WTC11 (cell line): ENCODE measurements around the gene JAKMIP1. TPM values are rescaled to one million over a fixed set of nuclear protein-coding genes. Genes with fewer than 3 reads are reported as not detected.

Experiments
- ATAC-seq: fragments of 200-7000 bp; cut with Tn5 transposase; 2 replicates; pipeline ENCODE4 v1.10.0; 2021; ENCODE audit warnings: mild to moderate bottlenecking, moderate library complexity
- CTCF ChIA-PET: fragments of 300-600 bp; sonication (Branson Sonifier 250); formaldehyde crosslinking; loops from one replicate; lab custom pipeline; 2021; ENCODE audit warnings: antibody characterized with exemption; lab: Charles Lee
- POLR2A ChIA-PET: fragments of 350-600 bp; sonication (Branson Sonifier 250); formaldehyde crosslinking; loops from one replicate; lab custom pipeline; 2021; ENCODE audit warnings: antibody characterized with exemption; lab: Charles Lee
- DNase-seq: peaks from one replicate; pipeline ENCODE4 v3.0.0; 2021; ENCODE audit warnings: low spot score
- H3K27ac Mint-ChIP-seq: 2 replicates; pipeline ENCODE4 v1.8.0; 2021; ENCODE audit warnings: mixed read lengths
- H3K27me3 Mint-ChIP-seq: 2 replicates; pipeline ENCODE4 v1.8.0; 2021; ENCODE audit warnings: low read depth, mild to moderate bottlenecking, moderate library complexity, mixed read lengths
- H3K36me3 Mint-ChIP-seq: 2 replicates; pipeline ENCODE4 v1.8.0; 2021; ENCODE audit warnings: mixed read lengths
- H3K4me1 Mint-ChIP-seq: 2 replicates; pipeline ENCODE4 v1.8.0; 2022; ENCODE audit warnings: mixed read lengths
- H3K4me3 Mint-ChIP-seq: 2 replicates; pipeline ENCODE4 v1.8.0; 2021; ENCODE audit warnings: mild to moderate bottlenecking, moderate library complexity, mixed read lengths
- H3K9me3 Mint-ChIP-seq: 2 replicates; pipeline ENCODE4 v1.8.0; 2021; ENCODE audit warnings: mixed read lengths
- CBFB ChIP-seq: sonication (generic); formaldehyde crosslinking; IDR thresholded peaks from 2 replicates; pipeline ENCODE4 v1.8.1; 2022; ENCODE audit warnings: mild to moderate bottlenecking, low read depth, missing genetic modification reagents
- E2F4 ChIP-seq: sonication (generic); formaldehyde crosslinking; IDR thresholded peaks from 2 replicates; pipeline ENCODE4 v1.8.1; 2022; ENCODE audit warnings: low read depth, mild to moderate bottlenecking, moderate library complexity, missing genetic modification reagents, borderline replicate concordance
- ERG ChIP-seq: fragments of 250-450 bp; sonication (Bioruptor Pico); IDR thresholded peaks from 2 replicates; pipeline ENCODE4 v1.8.0; 2021; ENCODE audit warnings: mild to moderate bottlenecking
- GRHL2 ChIP-seq: fragments of 250-450 bp; sonication (Bioruptor Pico); IDR thresholded peaks from 2 replicates; pipeline ENCODE4 v1.8.0; 2022; ENCODE audit warnings: mild to moderate bottlenecking, moderate library complexity; ENCODE audit not compliant: insufficient replicate concordance, severe bottlenecking
- NR3C1 ChIP-seq: sonication (generic); formaldehyde crosslinking; conservative IDR thresholded peaks from 2 replicates; pipeline ENCODE4 v1.8.1; 2023; ENCODE audit warnings: low read depth, mild to moderate bottlenecking, missing genetic modification reagents
- TEAD1 ChIP-seq: sonication (generic); formaldehyde crosslinking; IDR thresholded peaks from 2 replicates; pipeline ENCODE4 v1.8.0; 2022; ENCODE audit warnings: mild to moderate bottlenecking, missing genetic modification reagents
- ZNF671 ChIP-seq: fragments of 250-450 bp; sonication (Bioruptor Pico); IDR thresholded peaks from 2 replicates; pipeline ENCODE4 v1.8.0; 2021; ENCODE audit warnings: mild to moderate bottlenecking
- total RNA-seq: library from RNA; stranded (reverse); gene quantifications from 3 replicates; pipeline ENCODE4 v1.2.3, GENCODE V29; 2021
- TF ChIP-seq, protein P1 (sequence below): sonication (generic); formaldehyde crosslinking; IDR thresholded peaks from 2 replicates; pipeline ENCODE4 v1.8.1; 2023; ENCODE audit warnings: mild to moderate bottlenecking, missing genetic modification reagents, moderate library complexity
- TF ChIP-seq, protein P2 (sequence below): sonication (generic); formaldehyde crosslinking; IDR thresholded peaks from 2 replicates; pipeline ENCODE4 v1.8.0; 2022; ENCODE audit warnings: missing genetic modification reagents
- TF ChIP-seq, protein P3 (sequence below): fragments of 250-450 bp; sonication (Bioruptor Pico); IDR thresholded peaks from 2 replicates; pipeline ENCODE4 v1.9.0; 2021; ENCODE audit warnings: moderate library complexity, mild to moderate bottlenecking, inconsistent platforms, borderline replicate concordance
- TF ChIP-seq, protein P4 (sequence below): sonication (generic); formaldehyde crosslinking; IDR thresholded peaks from 2 replicates; pipeline ENCODE4 v1.8.0; 2023; ENCODE audit warnings: missing genetic modification reagents, mild to moderate bottlenecking, borderline replicate concordance

The JAKMIP1 gene
- total RNA-seq, 1 experiment from 2014 or later, result 4.0 TPM

DNA sequence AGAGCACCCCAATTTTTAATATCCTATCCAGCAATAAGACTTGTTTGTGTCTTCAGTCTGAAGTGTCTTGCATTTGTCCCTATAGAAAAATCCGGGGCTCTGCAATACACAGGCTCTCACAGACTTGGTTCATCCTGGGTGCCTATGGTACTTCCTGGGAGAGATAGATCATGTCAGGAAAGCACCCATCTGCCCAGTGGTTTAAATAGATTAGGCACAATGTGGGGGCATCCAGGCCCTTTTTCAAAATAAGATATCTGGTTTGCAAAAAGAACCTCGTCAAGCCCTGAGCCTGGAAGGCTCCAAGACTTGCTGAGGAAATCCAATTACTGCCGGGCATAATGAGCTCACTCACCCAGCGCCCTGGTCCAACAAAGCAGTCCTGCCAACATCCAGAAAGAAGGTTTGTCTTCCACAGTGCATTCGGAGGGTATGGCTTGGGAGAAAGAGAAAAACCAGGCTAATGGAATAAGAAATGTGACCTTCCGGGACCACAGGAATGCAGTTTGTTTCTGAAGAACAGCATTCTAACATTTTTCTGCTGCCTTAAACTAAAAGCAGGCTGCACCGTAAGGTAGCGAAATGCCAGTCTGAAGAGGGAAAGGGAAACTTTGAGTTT is 11.6 kb downstream of the JAKMIP1 start:
- DNase-seq, result no peak
- CTCF ChIA-PET, result interaction anchor here (0.8 to 3.3 kb wide), 4 partner anchors 10 to 62 kb away, joined by 3 to 12 read pairs (median 3); partner anchors contain the start of gene JAKMIP1

DNA sequence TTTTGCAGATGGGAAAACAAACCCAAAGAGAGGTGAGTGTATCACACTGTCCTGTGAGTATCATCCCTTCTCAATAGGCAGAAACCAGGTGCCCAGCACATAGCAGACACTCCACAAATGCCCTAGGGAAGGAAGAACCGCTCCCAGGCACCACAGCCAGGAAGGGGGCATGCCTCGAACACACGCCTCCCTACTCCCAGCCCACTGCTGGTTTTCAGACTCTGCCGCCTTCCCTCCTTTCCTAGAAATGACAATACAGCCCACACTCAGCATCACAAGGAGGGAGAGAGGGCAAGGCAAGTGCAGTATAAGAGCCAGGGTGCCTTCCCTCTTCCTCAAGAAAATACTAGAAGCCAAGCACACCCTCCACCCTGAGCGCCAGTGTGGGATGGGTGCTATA is 16.2 kb downstream of the JAKMIP1 start:
- Mint-ChIP-seq H3K9me3 (peaks cover 7% of the 10 kb centered on the region; the same call in 1 of the 2 replicates), H3K27me3 (no peaks in the 10 kb centered on the region; the same call in 1 of the 2 replicates), H3K4me3 (no peak overlapping the region), H3K4me1 (peaks cover 8% of the 10 kb centered on the region), H3K36me3 (peaks cover 4% of the 10 kb centered on the region; the same call in 1 of the 2 replicates), H3K27ac (no peak overlapping the region)
- DNase-seq (no peak), ATAC-seq (no peak)
- TF ChIP-seq GRHL2, result no peak
- POLR2A ChIA-PET, result no interaction called here
- CTCF ChIA-PET, result interaction anchor here (1.2 kb wide), 1 partner anchor 15 kb away, joined by 6 read pairs; no protein-coding TSS in a partner anchor

More for the DNA sequence above, 11.6 kb downstream of the JAKMIP1 start:
- H3K27ac Mint-ChIP-seq, result no peak overlapping the region
- POLR2A ChIA-PET, result no interaction called here
- no peak for ATAC-seq
- peaks cover 7% of the 10 kb centered on the region; the same call in 1 of the 2 replicates for H3K36me3 Mint-ChIP-seq
- H3K9me3 Mint-ChIP-seq, result no peaks in the 10 kb centered on the region; the same call in 1 of the 2 replicates
- H3K27me3 Mint-ChIP-seq, result no peaks in the 10 kb centered on the region; the same call in 1 of the 2 replicates
- TF ChIP-seq, protein P1, sequence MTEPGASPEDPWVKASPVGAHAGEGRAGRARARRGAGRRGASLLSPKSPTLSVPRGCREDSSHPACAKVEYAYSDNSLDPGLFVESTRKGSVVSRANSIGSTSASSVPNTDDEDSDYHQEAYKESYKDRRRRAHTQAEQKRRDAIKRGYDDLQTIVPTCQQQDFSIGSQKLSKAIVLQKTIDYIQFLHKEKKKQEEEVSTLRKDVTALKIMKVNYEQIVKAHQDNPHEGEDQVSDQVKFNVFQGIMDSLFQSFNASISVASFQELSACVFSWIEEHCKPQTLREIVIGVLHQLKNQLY (CRISPR knock-in tag), result no peak
- no peak overlapping the region for H3K4me3 Mint-ChIP-seq
- H3K4me1 Mint-ChIP-seq, result peaks cover 16% of the 10 kb centered on the region

DNA sequence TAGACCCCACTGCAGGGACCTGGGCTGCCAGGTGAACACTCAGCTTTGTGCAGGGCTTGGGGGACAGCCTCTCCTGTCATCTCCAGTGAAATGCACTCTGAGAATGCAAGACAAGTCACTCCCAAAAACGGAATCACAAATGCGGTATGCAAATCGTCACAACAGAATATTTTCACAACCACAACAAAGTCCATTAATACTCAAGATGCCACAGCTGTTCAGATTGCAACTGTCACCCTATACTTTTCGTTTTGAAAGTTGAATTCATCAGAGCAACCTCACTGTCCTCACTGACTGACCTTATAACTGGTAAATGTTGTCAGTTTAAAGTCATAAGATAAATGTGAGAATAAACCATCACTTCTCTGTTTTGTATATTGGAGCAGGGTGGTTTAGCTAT is 16.6 kb downstream of the JAKMIP1 start:
- no peak overlapping the region for H3K4me3 Mint-ChIP-seq
- H3K4me1 Mint-ChIP-seq, result peaks cover 5% of the 10 kb centered on the region
- no peaks in the 10 kb centered on the region; the same call in 1 of the 2 replicates for H3K27me3 Mint-ChIP-seq
- TF ChIP-seq NR3C1 (CRISPR knock-in tag) (no peak), ERG (CRISPR knock-in tag) (no peak), E2F4 (CRISPR knock-in tag) (no peak), TEAD1 (CRISPR knock-in tag) (no peak), ZNF671 (no peak), CBFB (CRISPR knock-in tag) (no peak)
- TF ChIP-seq, protein P2, sequence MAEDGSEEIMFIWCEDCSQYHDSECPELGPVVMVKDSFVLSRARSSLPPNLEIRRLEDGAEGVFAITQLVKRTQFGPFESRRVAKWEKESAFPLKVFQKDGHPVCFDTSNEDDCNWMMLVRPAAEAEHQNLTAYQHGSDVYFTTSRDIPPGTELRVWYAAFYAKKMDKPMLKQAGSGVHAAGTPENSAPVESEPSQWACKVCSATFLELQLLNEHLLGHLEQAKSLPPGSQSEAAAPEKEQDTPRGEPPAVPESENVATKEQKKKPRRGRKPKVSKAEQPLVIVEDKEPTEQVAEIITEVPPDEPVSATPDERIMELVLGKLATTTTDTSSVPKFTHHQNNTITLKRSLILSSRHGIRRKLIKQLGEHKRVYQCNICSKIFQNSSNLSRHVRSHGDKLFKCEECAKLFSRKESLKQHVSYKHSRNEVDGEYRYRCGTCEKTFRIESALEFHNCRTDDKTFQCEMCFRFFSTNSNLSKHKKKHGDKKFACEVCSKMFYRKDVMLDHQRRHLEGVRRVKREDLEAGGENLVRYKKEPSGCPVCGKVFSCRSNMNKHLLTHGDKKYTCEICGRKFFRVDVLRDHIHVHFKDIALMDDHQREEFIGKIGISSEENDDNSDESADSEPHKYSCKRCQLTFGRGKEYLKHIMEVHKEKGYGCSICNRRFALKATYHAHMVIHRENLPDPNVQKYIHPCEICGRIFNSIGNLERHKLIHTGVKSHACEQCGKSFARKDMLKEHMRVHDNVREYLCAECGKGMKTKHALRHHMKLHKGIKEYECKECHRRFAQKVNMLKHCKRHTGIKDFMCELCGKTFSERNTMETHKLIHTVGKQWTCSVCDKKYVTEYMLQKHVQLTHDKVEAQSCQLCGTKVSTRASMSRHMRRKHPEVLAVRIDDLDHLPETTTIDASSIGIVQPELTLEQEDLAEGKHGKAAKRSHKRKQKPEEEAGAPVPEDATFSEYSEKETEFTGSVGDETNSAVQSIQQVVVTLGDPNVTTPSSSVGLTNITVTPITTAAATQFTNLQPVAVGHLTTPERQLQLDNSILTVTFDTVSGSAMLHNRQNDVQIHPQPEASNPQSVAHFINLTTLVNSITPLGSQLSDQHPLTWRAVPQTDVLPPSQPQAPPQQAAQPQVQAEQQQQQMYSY, result no peak
- TF ChIP-seq, protein P3, sequence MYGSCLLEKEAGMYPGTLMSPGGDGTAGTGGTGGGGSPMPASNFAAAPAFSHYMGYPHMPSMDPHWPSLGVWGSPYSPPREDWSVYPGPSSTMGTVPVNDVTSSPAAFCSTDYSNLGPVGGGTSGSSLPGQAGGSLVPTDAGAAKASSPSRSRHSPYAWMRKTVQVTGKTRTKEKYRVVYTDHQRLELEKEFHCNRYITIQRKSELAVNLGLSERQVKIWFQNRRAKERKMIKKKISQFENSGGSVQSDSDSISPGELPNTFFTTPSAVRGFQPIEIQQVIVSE (CRISPR knock-in tag), result no peak
- TF ChIP-seq, protein P4, sequence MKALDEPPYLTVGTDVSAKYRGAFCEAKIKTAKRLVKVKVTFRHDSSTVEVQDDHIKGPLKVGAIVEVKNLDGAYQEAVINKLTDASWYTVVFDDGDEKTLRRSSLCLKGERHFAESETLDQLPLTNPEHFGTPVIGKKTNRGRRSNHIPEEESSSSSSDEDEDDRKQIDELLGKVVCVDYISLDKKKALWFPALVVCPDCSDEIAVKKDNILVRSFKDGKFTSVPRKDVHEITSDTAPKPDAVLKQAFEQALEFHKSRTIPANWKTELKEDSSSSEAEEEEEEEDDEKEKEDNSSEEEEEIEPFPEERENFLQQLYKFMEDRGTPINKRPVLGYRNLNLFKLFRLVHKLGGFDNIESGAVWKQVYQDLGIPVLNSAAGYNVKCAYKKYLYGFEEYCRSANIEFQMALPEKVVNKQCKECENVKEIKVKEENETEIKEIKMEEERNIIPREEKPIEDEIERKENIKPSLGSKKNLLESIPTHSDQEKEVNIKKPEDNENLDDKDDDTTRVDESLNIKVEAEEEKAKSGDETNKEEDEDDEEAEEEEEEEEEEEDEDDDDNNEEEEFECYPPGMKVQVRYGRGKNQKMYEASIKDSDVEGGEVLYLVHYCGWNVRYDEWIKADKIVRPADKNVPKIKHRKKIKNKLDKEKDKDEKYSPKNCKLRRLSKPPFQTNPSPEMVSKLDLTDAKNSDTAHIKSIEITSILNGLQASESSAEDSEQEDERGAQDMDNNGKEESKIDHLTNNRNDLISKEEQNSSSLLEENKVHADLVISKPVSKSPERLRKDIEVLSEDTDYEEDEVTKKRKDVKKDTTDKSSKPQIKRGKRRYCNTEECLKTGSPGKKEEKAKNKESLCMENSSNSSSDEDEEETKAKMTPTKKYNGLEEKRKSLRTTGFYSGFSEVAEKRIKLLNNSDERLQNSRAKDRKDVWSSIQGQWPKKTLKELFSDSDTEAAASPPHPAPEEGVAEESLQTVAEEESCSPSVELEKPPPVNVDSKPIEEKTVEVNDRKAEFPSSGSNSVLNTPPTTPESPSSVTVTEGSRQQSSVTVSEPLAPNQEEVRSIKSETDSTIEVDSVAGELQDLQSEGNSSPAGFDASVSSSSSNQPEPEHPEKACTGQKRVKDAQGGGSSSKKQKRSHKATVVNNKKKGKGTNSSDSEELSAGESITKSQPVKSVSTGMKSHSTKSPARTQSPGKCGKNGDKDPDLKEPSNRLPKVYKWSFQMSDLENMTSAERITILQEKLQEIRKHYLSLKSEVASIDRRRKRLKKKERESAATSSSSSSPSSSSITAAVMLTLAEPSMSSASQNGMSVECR (CRISPR knock-in tag), result no peak
- CTCF ChIA-PET, result no interaction called here
- H3K9me3 Mint-ChIP-seq, result peaks cover 9% of the 10 kb centered on the region
- POLR2A ChIA-PET, result no interaction called here
- peaks cover 5% of the 10 kb centered on the region for H3K36me3 Mint-ChIP-seq
- H3K27ac Mint-ChIP-seq, result no peak overlapping the region
- DNase-seq, result no peak
- ATAC-seq, result no peak
